PC-9 (cell line): ENCODE results near the gene OSM.

Source experiments
- EZH2 ChIP-seq: fragments of 200-600 bp; sonication (generic); IDR thresholded peaks from 2 replicates; pipeline ENCODE4 v1.8.0; 2017; ENCODE audit warnings: antibody characterized with exemption, low read depth
- TF ChIP-seq, protein P1 (sequence below): fragments of 200-600 bp; sonication (generic); conservative IDR thresholded peaks from 2 replicates; pipeline ENCODE4 v1.6.1; 2017; ENCODE audit warnings: mixed run types, antibody characterized with exemption, mild to moderate bottlenecking, moderate library complexity

DNA sequence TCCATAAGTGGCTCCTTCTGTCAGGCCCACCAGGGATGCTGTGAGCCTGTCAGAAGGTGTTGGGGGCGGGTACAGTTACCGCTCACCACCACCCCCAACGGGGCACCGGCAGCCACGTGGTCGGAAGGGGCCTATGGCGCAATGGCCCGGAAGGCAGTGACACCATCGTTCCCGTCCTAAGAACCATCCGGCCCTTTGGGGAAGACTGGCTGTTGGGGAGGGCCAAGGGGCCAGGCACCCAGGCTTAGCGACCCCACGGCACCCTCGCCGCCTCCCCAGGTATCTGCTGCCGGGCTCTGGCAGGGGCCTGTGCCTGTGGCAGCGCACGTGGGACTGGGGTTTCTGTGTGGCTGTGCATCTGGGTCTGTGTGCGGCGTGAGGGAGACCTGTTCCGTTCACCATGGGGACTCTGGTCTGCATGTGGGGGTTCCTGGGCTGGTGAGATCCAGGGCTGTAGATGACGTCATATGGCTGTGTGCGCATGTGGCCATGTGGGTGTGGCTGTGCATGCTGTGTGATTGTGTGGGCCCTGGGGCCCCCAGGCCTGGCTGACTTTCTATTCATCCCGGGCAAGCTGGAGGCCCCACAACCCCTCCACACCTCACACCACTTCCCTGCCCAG lies 717 bp downstream of the OSM start:
- TF ChIP-seq, protein P1, sequence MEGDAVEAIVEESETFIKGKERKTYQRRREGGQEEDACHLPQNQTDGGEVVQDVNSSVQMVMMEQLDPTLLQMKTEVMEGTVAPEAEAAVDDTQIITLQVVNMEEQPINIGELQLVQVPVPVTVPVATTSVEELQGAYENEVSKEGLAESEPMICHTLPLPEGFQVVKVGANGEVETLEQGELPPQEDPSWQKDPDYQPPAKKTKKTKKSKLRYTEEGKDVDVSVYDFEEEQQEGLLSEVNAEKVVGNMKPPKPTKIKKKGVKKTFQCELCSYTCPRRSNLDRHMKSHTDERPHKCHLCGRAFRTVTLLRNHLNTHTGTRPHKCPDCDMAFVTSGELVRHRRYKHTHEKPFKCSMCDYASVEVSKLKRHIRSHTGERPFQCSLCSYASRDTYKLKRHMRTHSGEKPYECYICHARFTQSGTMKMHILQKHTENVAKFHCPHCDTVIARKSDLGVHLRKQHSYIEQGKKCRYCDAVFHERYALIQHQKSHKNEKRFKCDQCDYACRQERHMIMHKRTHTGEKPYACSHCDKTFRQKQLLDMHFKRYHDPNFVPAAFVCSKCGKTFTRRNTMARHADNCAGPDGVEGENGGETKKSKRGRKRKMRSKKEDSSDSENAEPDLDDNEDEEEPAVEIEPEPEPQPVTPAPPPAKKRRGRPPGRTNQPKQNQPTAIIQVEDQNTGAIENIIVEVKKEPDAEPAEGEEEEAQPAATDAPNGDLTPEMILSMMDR: no peak
- TF ChIP-seq EZH2: no peak
